Activated naive CD8-positive, alpha-beta T cell treated with anti-CD3 and anti-CD28 coated beads, Interleukin-2, amount 50 U/mL, for 24 hours (primary cell): ENCODE results near the gene GPR137.
"Not testable (repeated sequence)": the region's sequence is repeated elsewhere in the genome, so short reads cannot be mapped to it uniquely, and the experiment has no call there.

Source experiments
- ATAC-seq: fragments of 150-1000 bp; cut with Tn5 transposase; one replicate; pipeline ENCODE4 v1.10.0; 2021
- DNase-seq: peaks from one replicate; pipeline ENCODE4 v3.0.0; 2021
- H3K27ac Mint-ChIP-seq: one replicate; pipeline ENCODE4 v1.8.0; 2021; ENCODE audit warnings: mild to moderate bottlenecking, mixed read lengths
- H3K27me3 Mint-ChIP-seq: one replicate; pipeline ENCODE4 v1.8.0; 2021; ENCODE audit warnings: mixed read lengths
- H3K36me3 Mint-ChIP-seq: one replicate; pipeline ENCODE4 v1.8.0; 2021; ENCODE audit warnings: low read depth, mixed read lengths
- H3K4me1 Mint-ChIP-seq: one replicate; pipeline ENCODE4 v1.8.0; 2021; ENCODE audit warnings: mixed read lengths
- H3K4me3 Mint-ChIP-seq: one replicate; pipeline ENCODE4 v1.8.0; 2021; ENCODE audit warnings: mild to moderate bottlenecking, moderate library complexity, mixed read lengths
- H3K9me3 Mint-ChIP-seq: one replicate; pipeline ENCODE4 v1.8.0; 2021; ENCODE audit warnings: mixed read lengths

Gene GPR137

GRCh38 chr11:64245797-64246620 is 39.6 kb upstream of the GPR137 start:
- ATAC-seq: peak; percentile 29
- peak overlapping the region; percentile 92 for H3K4me3 Mint-ChIP-seq

GRCh38 chr11:64246621-64246870 is 39.1 kb upstream of the GPR137 start:
- H3K4me3 Mint-ChIP-seq: peak overlapping the region; percentile 83
- peaks cover 34% of the 10 kb centered on the region for H3K4me1 Mint-ChIP-seq
- ATAC-seq, DNase-seq, H3K27ac Mint-ChIP-seq, H3K9me3 Mint-ChIP-seq, H3K27me3 Mint-ChIP-seq: not testable (repeated sequence)
- peaks cover 14% of the 10 kb centered on the region for H3K36me3 Mint-ChIP-seq

More at GRCh38 chr11:64245797-64246620, 39.6 kb upstream of the GPR137 start:
- Mint-ChIP-seq H3K27ac (peak overlapping the region; percentile 96), H3K36me3 (peaks cover 14% of the 10 kb centered on the region), H3K27me3 (no peaks in the 10 kb centered on the region), H3K9me3 (no peaks in the 10 kb centered on the region), H3K4me1 (peaks cover 34% of the 10 kb centered on the region)
- DNase-seq: peak; percentile 80

GRCh38 chr11:64246871-64247728 is 38.5 kb upstream of the GPR137 start, which contains the start of gene PPP1R14B:
Gene PPP1R14B, minus strand, starts transcription at chr11:64246943. Its CDS starts 270 bp downstream, at chr11:64246673.
- ATAC-seq: peak; percentile 43
- Mint-ChIP-seq H3K9me3 (no peaks in the 10 kb centered on the region), H3K4me1 (peaks cover 38% of the 10 kb centered on the region), H3K36me3 (peaks cover 14% of the 10 kb centered on the region), H3K27me3 (no peaks in the 10 kb centered on the region), H3K27ac (peak within 1 kb of the TSS; percentile 96), H3K4me3 (peak within 1 kb of the TSS; percentile 92)
- peak; percentile 87 for DNase-seq

GRCh38 chr11:64247729-64248531 is 37.7 kb upstream of the GPR137 start:
- no peaks in the 10 kb centered on the region for H3K27me3 Mint-ChIP-seq
- ATAC-seq: no peak
- peaks cover 35% of the 10 kb centered on the region for H3K4me1 Mint-ChIP-seq

GRCh38 chr11:64248578-64248977 is 37.1 kb upstream of the GPR137 start:
- Mint-ChIP-seq H3K4me3 (no peak overlapping the region), H3K4me1 (peaks cover 29% of the 10 kb centered on the region), H3K27ac (no peak overlapping the region), H3K27me3 (no peaks in the 10 kb centered on the region), H3K9me3 (no peaks in the 10 kb centered on the region), H3K36me3 (peaks cover 5% of the 10 kb centered on the region)
- no peak for DNase-seq
- no peak for ATAC-seq

More at GRCh38 chr11:64247729-64248531, 37.7 kb upstream of the GPR137 start:
- Mint-ChIP-seq H3K27ac (peak overlapping the region; percentile 71), H3K36me3 (peaks cover 10% of the 10 kb centered on the region), H3K4me3 (peak overlapping the region; percentile 83), H3K9me3 (no peaks in the 10 kb centered on the region)
- DNase-seq: no peak

- ATAC-seq (no peak), DNase-seq (no peak)
- no peaks in the 10 kb centered on the region for H3K9me3 Mint-ChIP-seq
- H3K36me3 Mint-ChIP-seq: peaks cover 1% of the 10 kb centered on the region
- peaks cover 25% of the 10 kb centered on the region for H3K4me1 Mint-ChIP-seq
- H3K4me3 Mint-ChIP-seq: no peak overlapping the region
- H3K27me3 Mint-ChIP-seq: no peaks in the 10 kb centered on the region
- no peak overlapping the region for H3K27ac Mint-ChIP-seq
Measured at GRCh38 chr11:64249038-64249437, 36.6 kb upstream of the GPR137 start.

GRCh38 chr11:64249563-64250414 is 35.9 kb upstream of the GPR137 start:
- ATAC-seq (no peak), DNase-seq (no peak)
- peaks cover 22% of the 10 kb centered on the region for H3K4me1 Mint-ChIP-seq
- no peaks in the 10 kb centered on the region for H3K27me3 Mint-ChIP-seq
- H3K36me3 Mint-ChIP-seq: peaks cover 1% of the 10 kb centered on the region
- no peaks in the 10 kb centered on the region for H3K9me3 Mint-ChIP-seq
- no peak overlapping the region for H3K4me3 Mint-ChIP-seq
- H3K27ac Mint-ChIP-seq: no peak overlapping the region

GRCh38 chr11:64250415-64251015 is 35.1 kb upstream of the GPR137 start:
- Mint-ChIP-seq H3K4me1 (peaks cover 22% of the 10 kb centered on the region), H3K36me3 (peaks cover 1% of the 10 kb centered on the region), H3K4me3 (no peak overlapping the region), H3K9me3 (no peaks in the 10 kb centered on the region), H3K27me3 (no peaks in the 10 kb centered on the region), H3K27ac (no peak overlapping the region)
- DNase-seq: no peak
- peak; percentile 2 for ATAC-seq

GRCh38 chr11:64251016-64251752 is 34.5 kb upstream of the GPR137 start, which contains the start of gene PLCB3:
Gene PLCB3, plus strand, starts transcription at chr11:64251530. Its CDS starts 120 bp downstream, at chr11:64251650.
- peak within 1 kb of the TSS; percentile 84 for H3K4me3 Mint-ChIP-seq
- H3K36me3 Mint-ChIP-seq: no peaks in the 10 kb centered on the region
- no peak within 1 kb of the TSS for H3K27ac Mint-ChIP-seq
- peak; percentile 70 for DNase-seq
- ATAC-seq: peak; percentile 61
- H3K4me1 Mint-ChIP-seq: peaks cover 22% of the 10 kb centered on the region
- H3K27me3 Mint-ChIP-seq: no peaks in the 10 kb centered on the region
- H3K9me3 Mint-ChIP-seq: no peaks in the 10 kb centered on the region

- no peaks in the 10 kb centered on the region for H3K9me3 Mint-ChIP-seq
- peak overlapping the region; percentile 84 for H3K4me3 Mint-ChIP-seq
- ATAC-seq: no peak
- H3K4me1 Mint-ChIP-seq: peaks cover 22% of the 10 kb centered on the region
- no peak for DNase-seq
- H3K36me3 Mint-ChIP-seq: no peaks in the 10 kb centered on the region
- no peaks in the 10 kb centered on the region for H3K27me3 Mint-ChIP-seq
- no peak overlapping the region for H3K27ac Mint-ChIP-seq
Measured at GRCh38 chr11:64251753-64252002, 34.0 kb upstream of the GPR137 start.

GRCh38 chr11:64252003-64252872 is 33.4 kb upstream of the GPR137 start:
- no peak for DNase-seq
- H3K4me1 Mint-ChIP-seq: peaks cover 18% of the 10 kb centered on the region
- no peaks in the 10 kb centered on the region for H3K9me3 Mint-ChIP-seq
- H3K4me3 Mint-ChIP-seq: peak overlapping the region; percentile 84
- H3K36me3 Mint-ChIP-seq: no peaks in the 10 kb centered on the region
- H3K27ac Mint-ChIP-seq: no peak overlapping the region
- no peak for ATAC-seq
- no peaks in the 10 kb centered on the region for H3K27me3 Mint-ChIP-seq

- H3K27me3 Mint-ChIP-seq: no peaks in the 10 kb centered on the region
- no peaks in the 10 kb centered on the region for H3K9me3 Mint-ChIP-seq
- ATAC-seq (no peak), DNase-seq (no peak)
- peaks cover 15% of the 10 kb centered on the region for H3K4me1 Mint-ChIP-seq
- H3K4me3 Mint-ChIP-seq: no peak overlapping the region
- H3K36me3 Mint-ChIP-seq: no peaks in the 10 kb centered on the region
- no peak overlapping the region for H3K27ac Mint-ChIP-seq
Measured at GRCh38 chr11:64253043-64253442, 32.6 kb upstream of the GPR137 start.
